Thyroid gland (tissue), 4 donors: ENCODE data around the gene C11orf21. TPM values are rescaled to one million over a fixed set of nuclear protein-coding genes. Genes with fewer than 3 reads are reported as not detected.
A peak's percentile ranks its signal among the peaks of the same experiment; 100 is the strongest.

Source experiments
- DNase-seq, 2 donors: peaks; one replicate each; pipeline ENCODE4 v3.0.0-alpha.2; 2019
- H3K27ac ChIP-seq, 3 donors: fragments of 200-600 bp; sonication (generic); 1 replicate in 2 of 3; 2 replicates in 1 of 3; pipeline ENCODE4 v1.5.1; 2016 to 2019; ENCODE audit warnings: mild to moderate bottlenecking in 1 of 3, moderate library complexity in 1 of 3
- H3K27me3 ChIP-seq: fragments of 200-600 bp; sonication (generic); one replicate; pipeline ENCODE4 v1.5.1; 2019
- H3K36me3 ChIP-seq, 2 donors: fragments of 200-600 bp; sonication (generic); one replicate each; pipeline ENCODE4 v1.5.1; 2016 to 2019
- H3K4me1 ChIP-seq, 2 donors: fragments of 200-600 bp; sonication (generic); one replicate each; pipeline ENCODE4 v1.5.1; 2017 to 2019
- H3K4me3 ChIP-seq, 3 donors: fragments of 200-600 bp; sonication (generic); replicated peaks in 1 of 3; 1 replicate in 2 of 3; 2 replicates in 1 of 3; pipeline ENCODE4 v1.5.1; 2016; ENCODE audit warnings: mild to moderate bottlenecking in 1 of 3
- H3K9me3 ChIP-seq: fragments of 200-600 bp; sonication (generic); one replicate; pipeline ENCODE4 v1.5.1; 2017
- CTCF ChIP-seq, 6 experiments: fragments of 200-600 bp in 3 of 6; fragments of 450-650 bp in 3 of 6; sonication (generic) in 3 of 6; IDR thresholded peaks; one replicate each; pipeline ENCODE4 v1.5.1; 2016 to 2019; ENCODE audit warnings: antibody characterized with exemption in 6 of 6, mild to moderate bottlenecking in 2 of 6, inconsistent platforms in 1 of 6, moderate library complexity in 1 of 6
- POLR2A ChIP-seq, 2 donors: fragments of 450-650 bp; IDR thresholded peaks; one replicate each; pipeline ENCODE4 v1.6.1; 2017; ENCODE audit warnings: antibody characterized with exemption in 2 of 2, mild to moderate bottlenecking in 2 of 2, moderate library complexity in 1 of 2
- WGBS, 2 donors: methylation state at CpG; one replicate each; pipeline ENCODE4 v1.1.5; 2017; 5-methylcytosine and 5-hydroxymethylcytosine counted together
- intact Hi-C: fragments of 100-400 bp; cut with DNase I; formaldehyde crosslinking; loops from one replicate; pipeline ENCODE4 v1.15.1; 2023
- total RNA-seq, 4 donors: library from RNA; depleted of rRNA; stranded (reverse); fragments of >200 nt; gene quantifications; one replicate each; pipeline ENCODE4 v1.2.3, GENCODE V29; 2016

Gene C11orf21
- total RNA-seq, 4 donors from 2014 or later: 0.15 to 0.67 (median 0.45) TPM

DNA sequence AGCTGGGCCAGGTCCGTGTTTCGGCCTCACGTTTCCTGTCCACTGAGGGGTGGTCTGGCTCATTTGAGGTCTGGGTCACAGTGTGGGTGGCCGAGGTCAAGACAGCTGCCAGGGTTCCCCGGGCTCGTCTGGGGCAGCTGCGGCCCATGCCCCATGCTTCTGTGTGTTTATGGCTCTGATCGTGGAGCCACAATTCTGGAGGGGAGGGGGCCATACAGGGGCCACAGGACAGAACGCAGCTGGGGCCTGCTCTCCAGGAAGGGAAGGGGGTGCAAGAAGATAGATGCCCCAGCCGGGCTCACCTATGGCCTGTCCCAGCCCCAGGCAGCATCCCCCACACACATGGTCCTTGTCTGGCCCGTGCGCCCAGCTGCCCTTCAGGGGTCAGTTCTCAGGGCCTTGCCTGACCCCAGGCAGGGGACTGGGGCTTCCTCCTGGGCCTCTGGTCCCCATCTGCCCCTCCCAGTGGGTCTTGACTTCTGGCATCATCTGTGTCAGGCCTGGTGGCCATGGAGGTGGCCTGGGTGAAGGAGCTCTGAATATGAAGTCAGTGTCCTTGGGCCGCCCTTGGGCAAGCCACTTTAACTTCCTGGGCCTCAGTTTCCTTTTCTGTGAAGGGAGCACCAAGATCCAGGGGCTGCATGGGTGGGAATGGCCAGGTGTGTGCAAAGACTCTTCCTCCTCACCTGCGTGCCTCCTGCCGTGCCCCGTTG is 8.5 kb upstream of the C11orf21 start:
- 85 to 91% methylated on average over 8 to 14 of the region's 16 CpGs for WGBS, 2 donors
- Histone ChIP-seq H3K4me3 (no peak overlapping the region), H3K36me3 (no peaks in the 10 kb centered on the region), H3K4me1 (peaks cover 17 to 32% of the 10 kb centered on the region in 2 donors), H3K27me3 (no peaks in the 10 kb centered on the region), H3K27ac (no peak overlapping the region), H3K9me3 (no peaks in the 10 kb centered on the region)
- no peak for TF ChIP-seq CTCF (IDR thresholded peaks at IDR 0.05)
- no peak for TF ChIP-seq POLR2A (IDR thresholded peaks at IDR 0.05)
- no peak for DNase-seq
- intact Hi-C loops: no loop called here

DNA sequence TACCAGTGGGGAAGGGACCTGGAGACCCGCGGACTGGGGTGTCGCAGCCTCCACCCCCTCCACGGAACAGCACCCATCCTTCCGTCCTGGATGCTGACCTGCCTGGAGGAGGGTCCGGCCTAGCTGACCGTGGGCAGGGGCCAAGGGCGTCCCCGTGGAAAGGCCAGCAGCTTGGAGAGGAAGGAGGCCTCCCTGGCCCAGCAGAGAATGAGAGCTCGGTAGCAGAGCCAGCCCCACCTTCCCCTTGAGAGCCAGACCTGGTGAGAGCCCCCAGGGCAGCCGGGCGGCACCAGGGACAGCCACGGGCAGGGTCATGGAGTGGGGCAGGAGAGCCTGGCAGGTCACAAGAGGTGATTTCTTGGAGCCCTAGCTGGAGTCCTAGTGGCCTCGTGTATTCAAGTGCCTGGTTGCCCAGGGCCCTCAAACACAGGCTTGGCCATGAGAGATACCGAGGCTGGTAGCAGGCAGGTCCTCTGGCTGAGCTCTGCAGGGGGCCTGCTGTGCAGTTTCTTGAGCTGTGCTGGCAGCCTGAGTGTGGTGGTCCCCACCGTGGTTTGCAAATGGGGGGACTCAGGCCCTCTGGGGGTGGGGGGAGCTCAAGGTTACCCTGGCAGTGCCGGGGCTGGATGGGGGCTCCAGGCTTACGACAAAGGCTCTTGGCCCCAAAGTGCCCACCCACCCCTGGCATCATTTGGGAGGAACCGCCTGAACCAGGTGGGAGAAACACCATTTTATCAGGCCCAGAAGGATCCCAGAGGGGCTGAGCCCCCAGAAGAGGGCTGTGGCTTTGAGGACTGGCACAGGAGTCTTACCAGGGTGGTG is 7.7 kb upstream of the C11orf21 start:
- 60 to 73% methylated on average over 4 to 14 of the region's 19 CpGs for WGBS, 2 donors
- Histone ChIP-seq H3K27ac (no peak overlapping the region), H3K27me3 (no peaks in the 10 kb centered on the region), H3K4me3 (no peak overlapping the region), H3K9me3 (no peaks in the 10 kb centered on the region), H3K36me3 (no peaks in the 10 kb centered on the region), H3K4me1 (peaks cover 11 to 31% of the 10 kb centered on the region in 2 donors)
- no peak for DNase-seq
- TF ChIP-seq POLR2A (IDR thresholded peaks at IDR 0.05) (no peak), CTCF (IDR thresholded peaks at IDR 0.05) (no peak)
- intact Hi-C loops: loop anchor here (10.0 kb wide), 1 partner anchor 585 kb away; no protein-coding TSS in a partner anchor

- no peaks in the 10 kb centered on the region for H3K9me3 ChIP-seq
- peaks cover 3 to 30% of the 10 kb centered on the region in 2 donors for H3K4me1 ChIP-seq
- no peak overlapping the region for H3K4me3 ChIP-seq
- no peak overlapping the region for H3K27ac ChIP-seq
- DNase-seq: no peak
- intact Hi-C loops: loop anchor here (10.0 kb wide), 1 partner anchor 586 kb away; no protein-coding TSS in a partner anchor
- no peaks in the 10 kb centered on the region for H3K27me3 ChIP-seq
- H3K36me3 ChIP-seq: no peaks in the 10 kb centered on the region
- TF ChIP-seq POLR2A (IDR thresholded peaks at IDR 0.05) (no peak), CTCF (IDR thresholded peaks at IDR 0.05) (no peak)
- WGBS, 2 donors: 92 to 98% methylated on average over 4 of the region's 7 CpGs
Measured at GRCh38 chr11:2308713-2309112, 7.0 kb upstream of the C11orf21 start.

DNA sequence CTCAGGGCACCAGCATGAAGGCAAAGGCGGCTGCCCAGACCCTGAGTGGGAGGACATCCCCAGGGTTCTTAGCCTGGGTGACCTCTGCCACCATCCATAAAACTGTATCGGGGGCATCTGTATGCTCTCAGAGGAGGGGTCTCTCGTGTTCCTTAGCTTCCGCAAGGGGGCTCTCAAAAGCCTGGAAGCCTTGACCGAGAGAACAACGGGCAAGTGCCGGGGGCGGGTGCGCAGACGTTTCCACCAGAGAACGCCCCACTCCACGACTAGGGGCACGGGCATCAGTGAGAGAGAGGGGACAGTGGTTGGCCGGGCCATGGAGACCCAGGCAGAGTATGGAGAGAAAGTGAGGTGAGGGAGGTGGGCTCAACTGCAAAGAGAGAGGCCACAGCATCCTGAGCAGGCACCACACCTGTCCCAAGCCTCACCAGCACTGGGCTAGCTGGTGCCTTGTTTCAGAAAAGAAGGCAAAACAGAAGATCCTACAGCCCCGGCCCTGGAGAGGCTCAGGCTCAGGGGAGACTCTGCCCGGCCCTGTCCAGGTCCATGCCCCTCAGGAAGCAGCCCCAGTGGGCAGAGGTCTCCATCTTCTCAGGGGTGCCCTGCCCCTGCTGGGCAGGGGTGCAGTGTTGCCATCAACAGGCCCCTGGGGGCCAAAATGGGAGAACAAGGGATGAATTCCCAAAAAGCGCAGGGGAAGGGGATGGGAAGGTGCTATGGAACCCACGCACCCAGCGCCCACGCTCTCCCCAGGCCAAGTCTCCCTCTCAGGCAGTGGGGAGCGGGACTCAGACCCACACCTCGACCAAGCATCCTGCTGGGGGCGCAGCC is 6.0 kb upstream of the C11orf21 start:
- DNase-seq: no peak
- 86 to 87% methylated on average over 20 of the region's 23 CpGs for WGBS, 2 donors

More for the DNA sequence above, 6.0 kb upstream of the C11orf21 start:
- TF ChIP-seq POLR2A (IDR thresholded peaks at IDR 0.05) (no peak), CTCF (IDR thresholded peaks at IDR 0.05) (no peak)
- Histone ChIP-seq H3K36me3 (no peaks in the 10 kb centered on the region), H3K27ac (peak overlapping the region in 1 of 3 donors; percentile 53), H3K27me3 (no peaks in the 10 kb centered on the region), H3K4me3 (no peak overlapping the region), H3K9me3 (no peaks in the 10 kb centered on the region), H3K4me1 (peaks cover 10 to 37% of the 10 kb centered on the region in 2 donors)
- intact Hi-C loops: loop anchor here (10.0 kb wide), 1 partner anchor 587 kb away; no protein-coding TSS in a partner anchor
